T-helper 22 cell (primary cell): ENCODE results near the gene GPC5.
"Not testable (repeated sequence)": the region's sequence is repeated elsewhere in the genome, so short reads cannot be mapped to it uniquely, and the experiment has no call there.

Source experiments
- DNase-seq: peaks from one replicate; pipeline ENCODE4 v3.0.0-alpha.2; 2020; ENCODE audit warnings: low read depth

The GPC5 gene

GRCh38 chr13:91657283-91657682 lies 258.9 kb downstream of the GPC5 start:
- no peak for DNase-seq

DNA sequence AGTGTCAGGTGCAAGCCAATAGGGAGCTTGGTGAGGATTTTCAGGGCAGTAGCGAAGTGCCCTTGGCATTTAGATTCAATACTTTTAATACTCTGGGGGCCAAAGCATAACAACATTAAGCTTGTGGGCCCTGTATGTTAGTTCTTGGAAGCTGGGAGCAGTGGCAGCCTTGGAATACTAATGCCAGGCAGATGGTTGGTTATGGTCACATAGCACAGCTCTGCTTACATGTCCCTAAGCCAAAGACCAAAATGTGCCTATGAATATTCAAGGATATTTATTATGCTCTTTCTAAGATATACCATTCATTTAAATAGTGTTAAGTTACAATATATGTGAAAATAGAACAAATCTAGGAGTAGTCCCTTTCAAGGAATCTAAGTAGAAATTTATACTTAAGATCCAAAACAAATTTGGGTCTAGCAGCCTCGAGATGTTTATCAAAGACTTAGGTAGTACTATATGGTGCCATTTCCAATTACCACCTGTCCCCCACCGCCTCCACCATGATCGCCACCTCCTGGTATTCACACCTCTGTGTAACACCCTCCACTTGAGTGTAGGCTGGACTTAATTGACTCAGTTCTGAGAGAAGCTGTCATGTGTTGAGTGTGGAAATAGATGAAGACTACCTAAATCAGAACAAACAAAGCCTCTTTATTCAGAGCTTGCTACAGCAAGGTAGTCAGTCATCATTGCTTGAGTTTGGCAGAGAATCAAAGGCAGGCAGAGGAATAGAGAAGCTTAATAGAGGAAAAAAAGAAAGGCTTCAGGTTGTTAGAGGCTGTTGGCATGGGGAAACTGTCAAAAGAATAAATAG lies 261.0 kb downstream of the GPC5 start:
- DNase-seq: no peak

DNA sequence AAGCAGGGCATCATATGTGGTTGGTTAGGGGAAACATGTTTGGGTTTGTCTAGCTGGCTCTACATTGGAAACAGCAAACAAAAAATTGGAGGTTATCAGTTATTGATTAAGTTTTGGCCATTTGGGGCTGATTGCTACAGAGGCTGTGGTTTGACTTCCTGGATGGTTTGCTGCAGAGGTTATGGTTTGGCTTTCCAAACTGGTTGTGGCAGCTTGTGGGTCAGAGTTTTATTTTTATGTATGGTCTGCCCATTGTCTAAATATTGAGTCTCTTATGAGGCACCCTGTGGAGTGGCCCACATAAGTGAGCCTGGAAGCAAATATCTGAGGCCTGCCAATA lies 261.6 kb downstream of the GPC5 start:
- no peak for DNase-seq

GRCh38 chr13:91661692-91662490 lies 263.5 kb downstream of the GPC5 start:
- DNase-seq: no peak

GRCh38 chr13:91664039-91664438 lies 265.6 kb downstream of the GPC5 start:
- DNase-seq: no peak

GRCh38 chr13:91667486-91667885 lies 269.1 kb downstream of the GPC5 start:
- no peak for DNase-seq

DNA sequence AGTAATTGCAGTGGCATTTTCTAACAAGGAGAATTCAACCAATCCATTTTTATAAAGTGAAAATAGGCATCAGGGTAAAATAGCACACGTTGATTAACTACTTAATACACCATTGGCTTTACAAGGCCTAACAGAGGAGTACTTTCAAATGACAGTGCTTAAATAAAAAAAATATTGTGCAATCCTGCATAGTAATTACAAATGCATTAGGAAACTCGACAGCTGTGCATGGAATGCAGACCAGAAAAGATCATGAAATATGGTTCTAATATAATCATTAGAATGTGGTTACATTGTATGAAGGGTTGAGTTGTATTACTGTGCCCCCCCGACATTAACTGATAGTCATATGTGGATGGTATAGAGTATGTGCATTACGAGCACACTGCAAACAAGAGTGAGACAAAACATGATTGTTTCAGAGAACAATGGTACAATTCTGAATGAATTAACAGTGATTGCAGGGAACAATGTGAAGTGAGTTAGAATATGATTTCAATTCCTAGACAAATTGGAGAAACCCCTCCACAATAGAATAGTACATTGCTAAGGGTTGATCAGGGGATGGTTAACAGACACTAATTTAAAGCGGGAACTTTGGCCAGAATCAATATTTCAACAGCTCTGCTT lies 270.6 kb downstream of the GPC5 start:
- no peak for DNase-seq

DNA sequence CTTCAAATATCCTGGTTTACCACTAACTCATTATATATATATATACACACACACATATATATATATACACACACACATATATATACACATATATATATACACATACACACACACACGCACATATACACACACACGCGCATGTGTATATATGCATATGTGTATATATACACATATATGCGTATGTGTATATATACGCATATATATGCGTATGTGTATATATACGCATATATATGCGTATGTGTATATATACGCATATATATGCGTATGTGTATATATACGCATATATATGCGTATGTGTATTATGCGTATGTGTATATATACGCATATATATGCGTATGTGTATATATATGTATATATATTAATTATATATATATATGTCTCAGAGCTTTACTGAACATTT lies 275.9 kb downstream of the GPC5 start:
- DNase-seq: not testable (repeated sequence)

DNA sequence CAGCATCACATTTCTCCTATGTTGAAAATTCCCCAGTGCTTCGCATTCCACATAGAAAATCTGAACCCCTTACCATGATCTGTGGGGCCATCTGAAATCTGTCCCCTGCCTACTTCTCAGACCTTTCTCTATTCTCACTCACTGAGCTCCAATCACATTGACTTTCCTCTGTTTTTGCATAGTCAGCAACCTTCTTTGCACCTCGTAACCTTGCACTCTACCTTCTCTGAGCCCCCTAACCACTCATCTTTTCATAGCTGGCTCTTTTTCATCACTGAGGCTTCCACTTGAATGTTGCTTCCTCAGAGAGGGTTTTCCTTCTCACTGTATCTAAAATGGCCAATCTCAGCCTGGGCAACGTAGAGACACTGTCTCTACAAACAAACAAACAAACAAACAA lies 286.3 kb downstream of the GPC5 start:
- DNase-seq: no peak

GRCh38 chr13:91690944-91691343 lies 292.5 kb downstream of the GPC5 start:
- no peak for DNase-seq

GRCh38 chr13:91693466-91693865 lies 295.0 kb downstream of the GPC5 start:
- DNase-seq: no peak

GRCh38 chr13:91698308-91698707 lies 299.9 kb downstream of the GPC5 start:
- DNase-seq: no peak

- DNase-seq: no peak
Observed at GRCh38 chr13:91698767-91699166, 300.3 kb downstream of the GPC5 start.

DNA sequence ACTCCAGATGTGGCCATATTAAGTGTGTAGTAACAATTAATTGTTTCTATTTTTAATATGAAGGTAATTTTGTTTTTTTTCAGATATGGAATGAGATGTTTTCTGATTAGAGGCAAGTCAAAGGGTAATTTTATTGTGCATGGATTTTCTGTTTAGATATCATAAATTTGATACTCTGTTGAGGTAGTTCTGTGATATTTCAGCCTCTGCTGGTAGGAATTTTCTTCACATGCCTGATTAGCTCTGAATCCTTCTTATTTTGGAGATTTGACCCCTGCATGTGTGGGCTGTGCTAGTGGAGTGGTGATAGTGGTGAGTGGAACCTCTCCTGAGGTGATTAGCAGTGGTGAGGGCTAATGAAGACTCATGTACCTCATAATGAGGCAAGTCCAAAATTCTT lies 301.4 kb downstream of the GPC5 start:
- no peak for DNase-seq

GRCh38 chr13:91701975-91702374 lies 303.6 kb downstream of the GPC5 start:
- DNase-seq: no peak

GRCh38 chr13:91702411-91702810 lies 304.0 kb downstream of the GPC5 start:
- DNase-seq: no peak

DNA sequence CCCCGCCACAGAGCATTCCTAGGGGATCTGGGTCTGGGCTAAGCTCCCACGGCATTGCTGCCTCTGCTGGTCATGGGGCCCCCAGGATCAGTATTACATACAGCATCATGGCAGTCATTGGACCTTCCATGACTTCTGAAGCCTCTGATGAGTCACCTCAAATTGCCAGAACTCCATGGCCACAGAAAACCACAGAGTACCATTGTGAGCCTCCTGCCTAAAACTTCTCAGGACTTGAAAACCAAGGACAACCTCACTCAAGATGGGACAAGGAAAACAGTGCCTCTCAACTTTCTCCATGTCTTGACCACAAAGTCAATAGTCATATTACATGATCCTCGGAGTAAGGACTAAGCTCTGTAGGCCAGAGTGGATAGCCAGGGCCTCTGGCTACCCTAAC lies 306.0 kb downstream of the GPC5 start:
- DNase-seq: no peak

- no peak for DNase-seq
Observed at GRCh38 chr13:91708558-91708957, 310.1 kb downstream of the GPC5 start.

DNA sequence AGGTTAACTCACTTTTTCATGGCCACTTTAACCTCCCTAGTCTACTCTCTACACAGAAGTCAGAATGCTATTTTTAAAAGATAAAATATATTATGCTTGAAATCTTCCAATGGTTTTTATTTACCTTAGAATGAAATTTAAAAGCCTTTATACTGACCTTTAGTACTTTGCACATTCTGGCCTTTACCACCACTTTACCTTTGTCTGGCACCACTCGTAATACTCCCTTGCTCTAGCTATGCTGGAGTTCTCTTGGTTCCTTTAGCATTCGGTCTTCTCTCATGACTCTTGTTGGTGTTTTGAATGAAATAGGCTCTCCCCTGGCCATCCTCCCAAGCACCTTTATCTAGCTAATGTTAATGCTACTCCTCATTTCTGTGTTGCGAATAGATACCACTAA lies 310.8 kb downstream of the GPC5 start:
- DNase-seq: no peak

DNA sequence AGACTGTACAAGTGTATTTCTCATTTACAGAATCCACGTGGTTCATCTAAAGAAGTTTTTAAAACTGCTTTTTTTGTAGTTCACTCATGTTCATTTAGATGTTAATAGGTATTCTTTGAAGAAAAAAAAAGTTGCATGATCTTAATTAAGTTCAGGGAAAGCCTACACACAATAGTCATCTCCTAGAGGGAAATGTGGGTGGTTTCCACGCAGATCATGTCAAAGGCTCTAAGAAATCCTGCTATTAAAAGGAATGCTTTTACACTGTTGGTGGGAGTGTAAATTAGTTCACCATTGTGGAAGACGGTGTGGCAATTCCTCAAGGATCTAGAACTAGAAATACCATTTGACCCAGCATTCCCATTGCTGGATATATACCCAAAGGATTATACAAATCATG lies 312.3 kb downstream of the GPC5 start:
- DNase-seq: no peak

GRCh38 chr13:91714855-91715254 lies 316.4 kb downstream of the GPC5 start:
- no peak for DNase-seq

DNA sequence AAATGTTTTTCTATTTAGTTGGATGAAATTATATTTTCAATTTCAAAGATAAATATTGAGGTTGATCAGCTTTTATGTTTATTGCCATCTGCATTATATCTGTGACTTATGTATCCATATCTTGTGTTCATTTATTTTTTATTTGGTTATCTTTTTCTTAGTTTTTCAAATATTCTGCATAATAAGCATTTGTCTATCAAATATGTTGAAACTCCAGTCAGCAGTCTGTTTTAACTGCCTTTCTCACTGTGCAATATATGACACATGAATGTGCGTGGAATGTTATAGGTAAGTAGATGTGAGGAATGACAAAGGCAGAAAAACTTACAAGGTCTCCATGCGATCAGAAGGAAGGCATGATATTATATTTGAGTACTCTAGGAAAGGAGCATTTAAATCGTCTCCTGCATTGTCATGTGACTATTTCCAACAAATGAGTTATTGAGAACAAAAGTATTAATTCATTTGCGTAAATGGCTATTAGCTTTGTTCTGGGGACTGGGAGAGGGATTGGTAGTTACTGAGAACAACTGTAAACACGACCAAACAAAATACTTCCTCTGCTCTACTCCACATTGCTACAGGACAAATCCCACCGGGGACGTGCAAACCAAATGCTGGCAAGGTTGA lies 318.1 kb downstream of the GPC5 start:
- no peak for DNase-seq

- DNase-seq: no peak
Observed at GRCh38 chr13:91719033-91719432, 320.6 kb downstream of the GPC5 start.
